ENCODE data around the gene EPB41L5.
"Not testable (repeated sequence)": the region's sequence is repeated elsewhere in the genome, so short reads cannot be mapped to it uniquely, and the experiment has no call there.

EPB41L5 gene

GRCh38 chr2:120012771-120013596 is at the start of gene EPB41L5:
TSS of gene EPB41L5 (plus strand) at chr2:120013077. CDS start at chr2:120019085, 6,008 bp downstream.
- DNase-seq, result peak; percentile 69 to 71

GRCh38 chr2:119981896-119982295 is 31.0 kb upstream of the EPB41L5 start:
- no peak for DNase-seq

GRCh38 chr2:119982506-119982905 is 30.4 kb upstream of the EPB41L5 start:
- no peak for DNase-seq

- no peak for DNase-seq
Measured at GRCh38 chr2:119983108-119983507, 29.8 kb upstream of the EPB41L5 start.

GRCh38 chr2:119996148-119996547 is 16.7 kb upstream of the EPB41L5 start:
- DNase-seq, result no peak

GRCh38 chr2:119996896-119997891 is 15.7 kb upstream of the EPB41L5 start:
- DNase-seq, result not testable (repeated sequence)

GRCh38 chr2:120001471-120001870 is 11.4 kb upstream of the EPB41L5 start:
- no peak for DNase-seq

- no peak for DNase-seq
Measured at GRCh38 chr2:120004254-120004653, 8.6 kb upstream of the EPB41L5 start.

GRCh38 chr2:120005834-120006521 is 6.9 kb upstream of the EPB41L5 start:
- no peak for DNase-seq

GRCh38 chr2:120007851-120008250 is 5.0 kb upstream of the EPB41L5 start:
- DNase-seq, result no peak

GRCh38 chr2:120012363-120012762 is 514 bp upstream of the EPB41L5 start:
- DNase-seq, result no peak

- peak in 1 of 2 donors; percentile 20 for DNase-seq
Measured at GRCh38 chr2:120013597-120014223, 833 bp downstream of the EPB41L5 start.

- DNase-seq, result no peak
Measured at GRCh38 chr2:120014226-120014980, 1.5 kb downstream of the EPB41L5 start.

- DNase-seq, result no peak
Measured at GRCh38 chr2:120016800-120017199, 3.9 kb downstream of the EPB41L5 start.

- no peak for DNase-seq
Measured at GRCh38 chr2:120017201-120017600, 4.3 kb downstream of the EPB41L5 start.

- DNase-seq, result no peak
Measured at GRCh38 chr2:120018549-120018948, 5.7 kb downstream of the EPB41L5 start.

- no peak for DNase-seq
Measured at GRCh38 chr2:120020554-120020953, 7.7 kb downstream of the EPB41L5 start.

- DNase-seq, result not testable (repeated sequence)
Measured at GRCh38 chr2:120022505-120022904, 9.6 kb downstream of the EPB41L5 start.

- DNase-seq, result no peak
Measured at GRCh38 chr2:120026890-120027289, 14.0 kb downstream of the EPB41L5 start.

- DNase-seq, result no peak
Measured at GRCh38 chr2:120028795-120029194, 15.9 kb downstream of the EPB41L5 start.

All from activated CD4-positive, alpha-beta T cell treated with anti-CD3 and anti-CD28 coated beads for 4 hours (primary cell).